ENCODE measurements around the gene NRDC.

Gene NRDC

GRCh38 chr1:51814513-51814912 is 64.0 kb downstream of the NRDC start:
- H3K4me1 ChIP-seq (ENCODE audit: insufficient read depth, low read length, poor library complexity, severe bottlenecking) = no peaks in the 10 kb centered on the region
- H3K79me2 ChIP-seq (ENCODE audit: insufficient read depth, low read length) = no peaks in the 10 kb centered on the region
- H3F3A ChIP-seq (ENCODE audit: low read depth) = no peaks in the 10 kb centered on the region
- TF ChIP-seq CTCF (conservative IDR thresholded peaks at IDR 0.05; ENCODE audit: low read length) = no peak
- TF ChIP-seq EZH2phosphoT487 (IDR thresholded peaks at IDR 0.05; ENCODE audit: borderline replicate concordance) = no peak
- H3K4me2 ChIP-seq (ENCODE audit: low read depth, low read length, poor library complexity, severe bottlenecking) = no peak overlapping the region
- H3K36me3 ChIP-seq (ENCODE audit: insufficient read depth, low read length) = peaks cover 34% of the 10 kb centered on the region; the same call in 1 of the 2 replicates
- H2AFZ ChIP-seq (ENCODE audit: low read length) = no peak overlapping the region
- no peaks in the 10 kb centered on the region for H4K20me1 ChIP-seq (ENCODE audit: insufficient read depth, low read length, poor library complexity, severe bottlenecking)
- no peaks in the 10 kb centered on the region for H3K9me3 ChIP-seq (ENCODE audit: insufficient read depth, low read depth, low read length)
- H3K9ac ChIP-seq (ENCODE audit: low read depth, low read length, poor library complexity, severe bottlenecking) = no peak overlapping the region
- H3K4me3 ChIP-seq (ENCODE audit: low read length, poor library complexity, severe bottlenecking) = no peak overlapping the region
- no peaks in the 10 kb centered on the region for H3K9me2 ChIP-seq (replicated peaks; ENCODE audit: low read depth, low read length)
- H3K27me3 ChIP-seq (ENCODE audit: insufficient read depth, low read length, poor library complexity, severe bottlenecking) = no peaks in the 10 kb centered on the region

- no peaks in the 10 kb centered on the region for H4K20me1 ChIP-seq (ENCODE audit: insufficient read depth, low read length, poor library complexity, severe bottlenecking)
- no peak overlapping the region for H3K4me2 ChIP-seq (ENCODE audit: low read depth, low read length, poor library complexity, severe bottlenecking)
- H3K9me3 ChIP-seq (ENCODE audit: insufficient read depth, low read depth, low read length) = no peaks in the 10 kb centered on the region
- TF ChIP-seq CTCF (conservative IDR thresholded peaks at IDR 0.05; ENCODE audit: low read length) (no peak), EZH2phosphoT487 (IDR thresholded peaks at IDR 0.05; ENCODE audit: borderline replicate concordance) (no peak)
- no peaks in the 10 kb centered on the region for H3K9me2 ChIP-seq (replicated peaks; ENCODE audit: low read depth, low read length)
- no peaks in the 10 kb centered on the region for H3K79me2 ChIP-seq (ENCODE audit: insufficient read depth, low read length)
- no peaks in the 10 kb centered on the region for H3K4me1 ChIP-seq (ENCODE audit: insufficient read depth, low read length, poor library complexity, severe bottlenecking)
- H3K27me3 ChIP-seq (ENCODE audit: insufficient read depth, low read length, poor library complexity, severe bottlenecking) = no peaks in the 10 kb centered on the region
- H3F3A ChIP-seq (ENCODE audit: low read depth) = no peaks in the 10 kb centered on the region
- no peak overlapping the region for H3K9ac ChIP-seq (ENCODE audit: low read depth, low read length, poor library complexity, severe bottlenecking)
- H2AFZ ChIP-seq (ENCODE audit: low read length) = no peak overlapping the region
- H3K36me3 ChIP-seq (ENCODE audit: insufficient read depth, low read length) = peaks cover 48% of the 10 kb centered on the region; the same call in 1 of the 2 replicates
- H3K4me3 ChIP-seq (ENCODE audit: low read length, poor library complexity, severe bottlenecking) = no peak overlapping the region
Observed at GRCh38 chr1:51799372-51799771, 79.2 kb downstream of the NRDC start.

GRCh38 chr1:51794868-51795267 is 83.7 kb downstream of the NRDC start:
- no peaks in the 10 kb centered on the region for H4K20me1 ChIP-seq (ENCODE audit: insufficient read depth, low read length, poor library complexity, severe bottlenecking)
- H3K4me3 ChIP-seq (ENCODE audit: low read length, poor library complexity, severe bottlenecking) = no peak overlapping the region
- no peaks in the 10 kb centered on the region for H3K27me3 ChIP-seq (ENCODE audit: insufficient read depth, low read length, poor library complexity, severe bottlenecking)
- peaks cover 4% of the 10 kb centered on the region for H3K4me1 ChIP-seq (ENCODE audit: insufficient read depth, low read length, poor library complexity, severe bottlenecking)
- no peaks in the 10 kb centered on the region for H3K79me2 ChIP-seq (ENCODE audit: insufficient read depth, low read length)
- no peak overlapping the region for H2AFZ ChIP-seq (ENCODE audit: low read length)
- TF ChIP-seq CTCF (conservative IDR thresholded peaks at IDR 0.05; ENCODE audit: low read length) = no peak
- H3K9me2 ChIP-seq (replicated peaks; ENCODE audit: low read depth, low read length) = no peaks in the 10 kb centered on the region
- H3K9me3 ChIP-seq (ENCODE audit: insufficient read depth, low read depth, low read length) = no peaks in the 10 kb centered on the region
- no peaks in the 10 kb centered on the region for H3F3A ChIP-seq (ENCODE audit: low read depth)
- H3K4me2 ChIP-seq (ENCODE audit: low read depth, low read length, poor library complexity, severe bottlenecking) = no peak overlapping the region
- H3K36me3 ChIP-seq (ENCODE audit: insufficient read depth, low read length) = peaks cover 68% of the 10 kb centered on the region; the same call in 1 of the 2 replicates
- H3K9ac ChIP-seq (ENCODE audit: low read depth, low read length, poor library complexity, severe bottlenecking) = no peak overlapping the region
